Measurements from ENCODE around the gene ERBB4.

GRCh38 chr2:211631503-211631902 is 907.1 kb downstream of the ERBB4 start:
- TF ChIP-seq CTCF (conservative IDR thresholded peaks at IDR 0.05; ENCODE audit: low read depth, low read length) (no peak), EZH2 (IDR thresholded peaks at IDR 0.05; ENCODE audit: borderline replicate concordance, low read depth, low read length, poor library complexity, severe bottlenecking) (no peak)
